GM19043 (cell line): ENCODE results near the gene PPP1R9B.

Experiments
- ATAC-seq: cut with Tn5 transposase; IDR thresholded peaks from one replicate; pipeline ENCODE4 v1.9.1; 2021; ENCODE audit warnings: low read depth; ENCODE audit not compliant: unreplicated experiment

The PPP1R9B gene

DNA sequence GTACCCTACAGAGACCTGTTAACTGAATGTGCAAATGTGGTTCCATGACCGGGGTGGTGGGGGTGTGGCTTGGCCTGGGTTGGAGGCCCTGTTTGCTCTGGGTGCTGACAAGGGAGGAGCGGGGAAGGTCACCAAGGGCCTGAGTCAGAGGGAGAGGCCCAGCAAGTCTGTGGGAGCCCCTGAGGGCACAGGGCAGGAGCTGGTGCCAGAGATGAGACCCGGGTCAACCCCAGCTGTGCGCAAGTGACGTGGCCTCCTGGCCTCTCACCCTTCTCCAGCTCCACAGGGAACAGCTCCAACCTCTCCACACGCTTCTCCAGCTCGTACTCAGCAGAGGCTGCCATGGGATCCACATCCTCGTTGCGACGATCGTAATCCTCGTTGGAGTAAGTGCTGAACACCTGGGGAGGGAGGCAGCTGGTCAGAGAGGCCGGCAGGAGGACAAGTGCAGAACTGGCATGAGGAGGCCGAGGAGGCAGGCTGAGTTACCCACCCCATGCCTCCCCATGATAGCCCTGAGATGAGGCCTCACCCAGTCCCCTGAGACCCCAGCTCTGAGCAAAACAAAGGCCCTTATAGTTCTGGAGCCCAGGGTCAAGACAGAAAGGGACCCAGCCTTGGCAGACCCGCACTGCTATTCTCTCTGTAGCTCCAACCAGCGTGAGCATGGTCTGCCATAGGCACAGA lies 5.5 kb downstream of the PPP1R9B start:
- ATAC-seq: no peak

DNA sequence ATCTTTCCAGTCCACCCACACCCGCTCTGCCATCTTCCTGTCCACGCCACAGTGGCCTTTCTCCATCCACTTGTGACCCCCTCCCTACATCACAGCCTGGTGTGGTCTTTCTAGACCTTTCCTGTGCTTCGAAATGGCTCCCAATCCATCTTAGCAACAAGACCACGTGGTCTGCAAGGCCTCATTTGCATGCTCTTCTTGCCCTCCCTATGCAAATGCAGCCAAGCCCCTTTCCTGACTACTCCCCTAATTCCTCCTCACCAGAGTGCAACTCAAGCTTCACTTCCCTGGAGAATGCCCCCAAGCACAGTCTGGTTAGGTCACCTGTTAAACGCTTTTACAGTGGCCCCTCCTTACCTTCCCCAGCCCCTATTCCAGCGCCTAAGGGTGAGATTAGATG lies 6.1 kb downstream of the PPP1R9B start:
- no peak for ATAC-seq

DNA sequence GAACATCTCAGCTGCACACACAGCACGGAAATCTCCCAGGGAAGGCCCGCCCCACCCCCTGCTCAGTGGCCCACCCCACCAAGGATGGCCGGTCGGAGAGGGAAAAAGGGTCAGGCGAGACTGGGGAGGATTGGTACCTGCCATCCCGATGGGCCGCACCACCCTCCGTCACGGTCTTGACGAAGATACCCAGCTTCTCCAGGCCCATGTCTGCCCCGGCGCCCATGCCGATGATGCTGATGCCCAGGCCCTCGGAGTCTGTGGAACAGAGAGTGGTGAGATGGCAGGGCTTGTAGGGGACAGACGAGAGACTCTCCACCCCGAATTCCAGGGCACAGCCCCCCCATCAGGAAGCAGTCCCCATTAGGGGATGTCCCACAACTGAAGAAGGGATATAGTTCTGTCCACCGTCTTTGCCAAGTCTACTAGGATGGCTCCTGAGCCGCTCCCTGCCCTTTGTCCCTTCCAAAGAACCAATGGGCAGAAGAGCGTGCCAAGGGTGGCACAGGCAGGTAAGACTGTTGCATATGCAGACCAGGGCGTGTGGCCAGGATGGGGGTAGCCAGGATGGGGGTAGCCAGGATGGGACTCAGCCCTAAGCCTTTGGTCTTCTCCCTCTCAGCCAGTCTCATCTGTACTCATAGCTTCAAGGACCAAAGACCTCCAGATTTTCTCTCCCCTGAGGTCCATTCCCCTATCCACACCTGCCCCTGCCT lies 6.9 kb downstream of the PPP1R9B start:
- ATAC-seq: no peak

DNA sequence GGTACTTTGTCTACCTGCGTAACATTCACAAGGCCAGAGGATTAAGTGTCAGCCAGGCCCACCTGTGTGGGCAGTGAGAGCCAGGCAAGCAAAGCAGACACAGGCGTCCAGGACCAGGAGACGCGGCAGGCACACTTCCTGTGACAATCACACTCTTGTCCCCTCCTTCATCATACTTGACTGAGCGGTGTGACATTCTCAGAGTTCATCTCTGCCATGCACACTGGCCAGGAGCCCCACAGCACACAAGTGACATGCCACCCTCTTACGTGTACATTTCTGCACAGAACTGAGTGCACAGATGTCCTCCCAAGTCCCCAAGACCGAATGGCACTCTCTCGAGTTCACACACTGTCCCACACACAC lies 8.7 kb downstream of the PPP1R9B start:
- no peak for ATAC-seq

DNA sequence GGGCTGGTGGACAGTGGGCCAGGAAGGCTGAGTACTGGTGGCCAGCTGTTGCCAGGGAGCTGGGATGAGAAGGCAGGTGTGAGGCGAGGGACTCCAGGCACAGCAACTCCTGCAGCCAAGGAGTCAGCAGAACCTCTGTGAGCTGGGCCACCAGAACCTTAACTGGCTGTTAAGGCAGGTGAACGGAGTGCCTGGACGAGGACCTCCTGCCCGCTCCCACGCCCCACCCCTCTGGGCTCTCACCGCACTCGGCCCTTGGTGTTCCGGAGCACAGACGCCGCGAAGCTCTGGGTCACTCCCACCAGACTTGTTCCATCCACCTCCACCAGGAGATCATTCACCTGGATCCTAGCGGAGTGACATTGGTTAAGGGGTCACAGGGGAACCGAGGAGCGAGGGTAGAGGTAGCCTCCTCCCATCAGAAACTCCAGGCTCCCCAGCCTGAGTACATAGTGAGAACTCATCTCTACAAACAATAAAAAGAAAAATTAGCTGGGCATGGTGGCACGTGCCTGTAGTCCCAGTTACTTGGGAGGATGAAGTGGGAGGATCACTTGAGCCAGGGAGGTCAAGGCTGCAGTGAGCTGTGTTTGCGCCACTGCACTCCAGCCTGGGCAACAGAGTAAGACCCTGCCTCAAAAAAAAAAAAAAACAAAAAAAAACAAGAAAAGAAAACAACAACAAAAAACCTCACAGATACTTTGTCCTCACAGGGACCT lies 9.3 kb downstream of the PPP1R9B start:
- ATAC-seq: no peak

DNA sequence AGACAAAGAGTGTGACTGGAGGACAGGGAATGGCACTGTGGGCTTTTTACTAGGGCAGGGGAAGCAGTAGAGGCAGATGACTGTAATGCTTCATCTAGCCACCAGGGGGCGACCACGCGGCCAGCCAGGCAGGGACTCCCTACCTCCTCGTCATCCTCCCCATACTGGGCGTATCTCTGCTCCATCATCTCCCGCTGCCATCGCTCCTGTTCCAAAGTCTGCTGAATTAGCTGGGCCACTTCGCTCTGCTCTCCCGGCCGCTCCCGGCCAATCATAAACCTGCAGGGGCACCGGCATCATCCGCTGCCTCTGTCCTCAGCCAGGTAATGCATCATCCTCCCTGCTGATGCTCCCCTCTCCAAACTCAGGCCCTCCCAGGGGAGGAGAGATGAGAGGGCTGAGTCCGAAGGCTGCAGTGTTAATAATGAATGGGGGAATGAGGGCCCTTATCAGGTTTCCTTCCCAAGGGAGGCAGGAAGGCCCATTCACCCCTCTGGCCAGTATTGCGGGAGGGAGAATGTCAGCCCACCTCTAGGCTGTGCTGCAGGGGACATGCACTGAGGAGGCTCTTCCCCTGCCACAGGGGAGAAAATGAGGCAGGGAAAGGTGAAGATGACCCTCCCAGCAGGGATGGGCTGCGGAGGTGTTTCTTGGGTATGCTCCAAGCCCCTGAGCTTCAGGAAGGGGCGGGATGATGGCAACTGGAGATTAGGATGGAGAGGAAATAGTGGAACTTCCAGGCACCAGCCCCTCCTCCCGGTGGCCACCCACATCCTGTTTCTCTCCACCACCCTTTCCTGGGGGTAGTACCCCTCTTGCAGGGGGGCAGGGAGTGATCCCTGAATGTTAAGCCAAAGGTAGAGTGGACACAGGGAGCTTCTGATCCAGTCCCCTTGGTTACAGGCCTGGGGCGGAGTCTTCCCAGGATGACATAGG lies 10.3 kb downstream of the PPP1R9B start:
- no peak for ATAC-seq

DNA sequence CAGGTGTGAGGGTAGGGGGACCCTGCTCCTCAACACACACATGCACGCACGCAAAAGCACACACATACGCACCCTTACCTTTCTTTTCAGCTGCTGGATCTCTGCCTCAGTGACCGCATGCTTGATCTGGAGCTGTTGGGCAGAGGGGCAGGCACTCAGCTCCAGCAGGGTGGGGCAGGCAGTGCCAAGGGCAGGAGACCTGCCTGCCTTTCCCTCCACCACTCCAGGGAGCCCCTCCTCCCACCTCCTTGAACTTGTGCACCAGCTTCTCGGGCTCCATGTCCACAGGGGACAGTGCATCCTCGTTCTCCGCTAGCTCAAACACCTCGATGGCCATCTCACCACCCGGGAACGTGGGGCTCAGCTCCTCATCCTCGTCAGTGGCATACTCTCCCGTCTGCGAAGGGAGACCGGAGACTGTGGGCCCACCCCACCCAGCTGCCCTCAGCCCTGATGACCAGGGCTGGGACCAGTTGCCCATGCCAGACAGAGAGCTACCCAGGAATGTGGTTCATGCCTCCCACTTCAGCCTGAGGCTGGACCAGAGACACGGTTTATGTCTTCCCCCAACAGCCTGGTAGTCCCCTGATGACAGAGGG lies 11.2 kb downstream of the PPP1R9B start:
- no peak for ATAC-seq

DNA sequence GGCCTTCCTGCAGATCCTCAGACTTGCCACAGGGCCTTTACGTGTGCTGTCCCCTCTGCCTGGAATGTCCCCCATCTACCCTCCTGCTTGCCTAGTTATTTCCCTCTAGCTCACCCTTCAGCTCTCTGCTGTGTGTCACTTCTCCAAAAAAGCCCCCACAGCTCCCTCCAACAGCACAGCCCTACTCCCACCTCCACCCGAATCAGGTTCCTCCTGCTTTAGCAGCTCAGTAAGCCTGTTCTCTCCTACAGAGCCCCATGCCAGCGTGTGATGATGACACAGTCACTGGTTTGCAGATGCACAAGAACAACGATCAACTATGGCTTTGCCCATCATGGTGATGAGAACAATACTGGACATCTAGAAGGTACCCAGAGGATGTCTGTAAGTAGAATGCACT lies 13.4 kb downstream of the PPP1R9B start:
- ATAC-seq: no peak

DNA sequence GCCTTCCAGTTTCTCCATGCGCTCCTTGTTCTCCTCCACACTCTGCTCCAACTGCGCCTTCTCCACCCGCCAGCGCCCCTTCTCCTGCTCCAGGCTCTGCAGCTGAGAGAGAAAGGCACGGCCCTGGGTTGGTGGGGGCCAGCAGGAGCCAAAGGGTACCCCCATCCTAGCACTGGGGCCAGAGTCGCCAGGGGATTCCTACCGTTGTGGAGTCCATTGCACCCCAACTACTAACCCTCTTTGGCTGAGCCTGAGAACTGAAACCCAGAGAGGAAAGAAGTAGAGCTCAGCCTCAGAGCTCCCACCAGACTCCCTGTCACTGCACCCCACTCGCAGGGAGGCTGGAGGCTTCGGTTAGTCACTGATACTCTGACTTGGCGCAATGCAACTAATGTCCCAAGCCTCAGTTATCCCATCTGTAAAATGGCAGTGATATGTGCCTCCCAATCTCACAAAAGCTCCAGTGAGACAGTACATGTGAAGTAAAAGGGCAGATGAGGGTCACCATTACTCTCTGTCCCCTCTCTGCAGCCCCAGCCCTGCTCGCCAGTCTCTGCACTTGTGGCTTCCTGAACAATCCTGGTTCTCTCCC lies 14.3 kb downstream of the PPP1R9B start:
- ATAC-seq: no peak

DNA sequence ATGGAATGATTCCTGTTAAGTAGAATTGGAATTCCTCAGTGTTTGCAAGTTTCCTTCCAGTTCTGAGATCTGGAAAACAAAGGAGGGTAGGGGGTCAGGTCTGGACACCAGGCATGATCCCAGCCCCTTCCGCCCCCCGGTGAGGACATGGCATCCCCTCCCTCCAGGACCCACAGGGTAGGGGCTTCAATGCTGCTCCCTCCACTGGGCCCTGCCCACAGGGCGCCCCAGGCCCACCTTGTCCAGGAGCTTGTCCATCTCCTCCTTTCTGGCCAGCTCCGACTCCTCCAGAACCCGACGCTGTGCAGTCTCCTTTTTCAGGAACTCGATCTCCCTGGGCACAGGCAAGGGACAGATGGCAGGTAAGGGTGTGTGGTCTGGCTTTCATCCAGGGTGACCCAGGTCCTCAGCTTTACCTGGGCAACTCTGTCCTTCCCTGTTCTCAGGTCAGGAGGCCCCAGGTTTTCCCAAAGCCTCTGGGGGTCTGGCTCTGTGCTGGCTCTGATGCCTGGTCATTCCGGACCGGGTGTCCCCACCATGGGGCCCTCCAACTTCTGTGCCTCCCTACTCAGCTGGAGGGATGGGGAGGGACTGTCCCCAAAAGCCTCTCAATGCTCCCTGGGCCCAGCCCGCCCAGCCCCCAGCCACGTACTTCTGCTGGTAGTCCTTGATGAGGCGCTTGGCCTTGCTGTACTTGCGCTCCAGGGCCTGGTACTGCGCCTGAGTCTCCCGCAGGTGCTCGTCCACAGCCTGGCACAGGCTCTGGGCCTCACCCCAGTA lies 15.0 kb downstream of the PPP1R9B start:
- ATAC-seq: no peak

DNA sequence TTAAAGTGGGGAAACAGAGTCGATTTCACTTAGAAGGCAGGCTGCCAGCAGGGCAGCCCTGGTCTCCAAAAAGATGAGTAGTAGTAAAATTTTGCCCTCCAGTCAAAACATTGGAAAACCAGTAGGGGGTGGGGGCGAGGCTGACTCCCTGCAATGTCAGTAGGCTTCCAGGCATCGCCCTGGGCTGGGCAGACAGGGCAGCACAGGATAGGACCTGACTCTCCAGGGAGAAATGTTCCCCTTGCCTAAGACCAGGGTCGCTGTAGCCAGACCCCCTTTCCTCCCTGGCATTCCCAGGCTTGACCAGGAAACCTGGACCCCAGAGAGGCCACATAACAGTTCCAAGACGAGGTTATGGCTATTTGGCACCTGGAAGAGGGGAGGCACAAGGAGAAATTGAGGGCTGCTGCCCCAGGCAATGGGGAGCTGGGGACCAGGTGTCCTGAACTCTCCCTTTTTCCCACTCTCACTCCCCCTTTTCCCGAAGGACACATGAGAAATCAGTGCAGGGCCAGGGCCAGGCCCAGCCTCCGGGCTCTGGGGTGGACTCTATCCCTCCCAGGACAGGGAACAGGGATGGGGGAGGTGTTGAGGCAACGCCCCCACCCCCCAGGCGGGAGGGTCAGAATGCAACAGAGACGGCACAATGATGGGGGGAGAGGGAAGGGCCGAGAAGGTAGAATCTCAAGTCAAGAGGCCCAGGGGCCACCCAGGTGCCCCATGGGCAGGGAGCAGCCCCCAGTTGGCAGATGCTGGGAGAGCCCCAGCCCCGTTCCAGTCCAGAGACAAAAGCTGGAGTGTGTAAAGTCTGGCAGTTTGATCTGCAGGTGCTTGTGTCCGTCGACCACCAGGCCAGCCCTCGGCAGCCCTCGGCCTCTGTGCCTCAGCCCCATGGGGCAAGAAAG lies 16.0 kb downstream of the PPP1R9B start:
- ATAC-seq: no peak

DNA sequence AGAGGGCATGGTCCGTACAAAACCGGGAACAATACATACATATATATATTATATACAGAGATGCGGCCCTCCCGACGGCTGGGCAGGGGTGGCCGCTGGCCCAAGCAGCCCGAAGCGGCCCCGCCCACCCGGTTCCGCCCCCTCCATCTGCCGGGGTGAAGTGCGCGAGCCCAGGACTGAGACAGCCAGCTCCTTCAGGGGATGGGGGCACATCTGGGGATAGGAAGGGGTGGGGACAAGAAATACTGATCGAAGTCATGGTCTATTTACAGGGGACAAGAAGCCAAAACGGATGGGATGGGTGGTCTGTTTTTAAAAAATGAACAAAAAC lies 16.7 kb downstream of the PPP1R9B start:
- ATAC-seq: no peak

DNA sequence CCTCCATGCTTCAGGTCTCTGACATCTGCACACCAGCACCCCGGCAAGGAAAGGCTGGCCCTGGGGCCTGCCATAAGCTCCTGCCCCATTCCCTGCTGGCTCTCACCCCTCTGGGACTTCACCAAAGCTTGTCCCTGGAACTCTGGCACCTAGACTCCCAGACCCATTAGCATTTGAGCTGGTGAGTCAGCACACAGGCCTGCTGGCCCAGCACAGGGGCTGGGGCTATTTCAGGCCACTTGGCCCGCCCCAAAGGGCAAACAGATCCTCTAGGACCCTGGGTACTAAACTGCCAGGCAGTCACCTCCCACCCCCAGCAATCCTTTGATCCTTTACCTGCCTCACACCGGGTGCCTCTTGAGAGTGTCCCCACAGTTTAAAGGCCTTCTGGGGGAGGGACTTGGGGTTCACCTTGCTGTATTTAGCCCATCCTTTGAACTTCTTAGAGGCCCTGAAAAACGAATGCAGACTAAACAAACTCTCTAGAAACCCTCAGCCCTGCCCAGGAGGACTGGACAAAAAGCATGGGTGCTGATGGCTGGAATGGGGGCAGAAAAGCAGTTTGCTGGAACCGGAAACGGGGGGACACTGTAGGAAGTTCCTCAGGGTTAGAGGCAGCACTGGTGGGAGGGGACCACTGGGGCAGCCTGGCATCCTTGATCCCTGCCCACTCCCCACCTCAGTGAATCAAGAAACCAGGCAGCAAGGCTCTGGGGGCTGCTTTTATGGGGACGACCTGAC lies 17.3 kb downstream of the PPP1R9B start:
- ATAC-seq: no peak

DNA sequence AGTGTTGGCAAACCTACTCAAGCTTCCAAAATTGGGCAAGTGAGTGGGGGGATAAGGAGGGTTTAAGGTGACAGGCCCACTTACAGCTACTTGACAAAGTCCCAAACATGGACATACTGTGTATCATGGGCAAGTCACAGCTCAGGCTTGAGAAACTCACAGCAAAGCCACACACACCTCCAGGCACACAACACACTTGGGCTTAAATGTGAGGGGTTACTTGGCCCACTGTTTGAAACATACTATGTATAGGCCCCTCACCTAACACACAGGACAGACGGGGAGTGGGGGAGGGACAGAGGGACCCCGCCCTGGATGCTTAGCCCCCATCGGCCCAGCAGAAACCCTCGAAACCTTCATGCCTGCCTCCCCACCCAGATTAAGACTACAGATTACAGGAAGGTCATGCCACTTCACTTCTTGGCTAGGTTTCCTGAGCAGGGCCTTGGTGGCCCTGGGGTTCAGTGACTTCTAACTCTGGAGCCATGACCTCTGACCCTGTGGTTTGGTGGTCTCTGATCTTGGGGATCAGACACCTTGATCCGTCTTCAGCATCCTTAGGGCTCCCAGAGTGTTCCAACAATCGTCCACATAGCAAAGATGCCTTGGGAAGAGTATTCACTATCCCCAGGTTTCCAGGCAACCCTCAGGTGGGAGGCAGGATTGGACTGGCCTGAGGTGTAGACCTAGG lies 18.2 kb downstream of the PPP1R9B start:
- ATAC-seq: no peak

DNA sequence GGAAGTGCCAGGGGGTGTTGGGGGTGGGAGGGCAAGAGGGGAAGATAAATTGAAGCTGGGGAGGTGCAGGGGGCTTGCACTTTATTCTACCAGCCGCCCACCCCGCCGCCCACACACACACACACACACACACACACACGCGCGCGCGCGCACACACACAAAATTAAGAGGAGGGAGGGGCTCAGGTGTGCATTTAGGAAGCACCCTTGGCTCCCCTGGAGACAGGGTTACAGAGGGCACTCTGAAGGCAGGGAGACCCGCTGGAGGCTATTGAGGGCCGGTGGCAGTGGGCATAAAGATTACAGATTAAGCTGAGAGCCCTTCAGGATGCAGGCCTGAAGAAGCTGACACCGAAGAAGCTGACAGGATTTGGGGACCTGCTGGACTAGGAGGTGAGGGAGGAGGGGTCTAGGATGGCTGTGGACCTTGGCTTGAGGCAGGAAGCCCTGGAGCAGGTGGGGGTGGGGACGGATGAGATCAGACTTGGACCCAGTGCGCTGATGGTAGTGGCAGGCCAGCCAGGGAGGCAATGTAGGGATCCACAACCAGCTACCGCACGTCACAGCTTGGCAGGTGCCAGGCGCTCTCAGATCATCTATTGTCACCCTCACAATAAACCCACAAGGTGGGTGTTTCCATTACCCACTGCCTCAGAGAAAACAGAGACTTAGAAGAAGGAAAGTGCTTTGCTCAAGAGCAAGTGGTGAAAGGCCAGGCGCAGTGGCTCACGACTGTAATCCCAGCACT lies 19.7 kb downstream of the PPP1R9B start:
- ATAC-seq: no peak
